ENCODE measurements around the gene PCNX1.
A peak's percentile ranks its signal among the peaks of the same experiment; 100 is the strongest.

PCNX1 gene

DNA sequence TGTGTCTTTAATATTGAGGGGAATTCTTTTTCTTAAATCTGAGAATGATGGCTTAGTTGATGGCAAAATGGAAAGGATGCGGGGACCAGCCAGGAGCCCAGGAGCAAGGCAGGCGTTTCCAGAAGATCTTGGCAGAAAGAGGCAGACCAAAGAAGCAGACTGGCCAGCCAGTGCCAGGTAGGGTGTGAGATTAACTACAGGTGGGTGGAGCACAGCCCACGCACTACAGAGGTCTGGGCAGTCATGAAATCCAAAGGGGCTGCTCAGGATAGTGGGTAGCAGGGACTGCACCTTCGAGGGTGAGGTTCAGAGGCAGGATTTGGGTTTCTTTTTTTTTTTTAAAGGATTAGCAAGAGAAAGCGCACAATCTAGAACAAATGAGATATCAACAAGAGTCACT, 17.7 kb upstream of the PCNX1 start:
- no peak for DNase-seq

DNA sequence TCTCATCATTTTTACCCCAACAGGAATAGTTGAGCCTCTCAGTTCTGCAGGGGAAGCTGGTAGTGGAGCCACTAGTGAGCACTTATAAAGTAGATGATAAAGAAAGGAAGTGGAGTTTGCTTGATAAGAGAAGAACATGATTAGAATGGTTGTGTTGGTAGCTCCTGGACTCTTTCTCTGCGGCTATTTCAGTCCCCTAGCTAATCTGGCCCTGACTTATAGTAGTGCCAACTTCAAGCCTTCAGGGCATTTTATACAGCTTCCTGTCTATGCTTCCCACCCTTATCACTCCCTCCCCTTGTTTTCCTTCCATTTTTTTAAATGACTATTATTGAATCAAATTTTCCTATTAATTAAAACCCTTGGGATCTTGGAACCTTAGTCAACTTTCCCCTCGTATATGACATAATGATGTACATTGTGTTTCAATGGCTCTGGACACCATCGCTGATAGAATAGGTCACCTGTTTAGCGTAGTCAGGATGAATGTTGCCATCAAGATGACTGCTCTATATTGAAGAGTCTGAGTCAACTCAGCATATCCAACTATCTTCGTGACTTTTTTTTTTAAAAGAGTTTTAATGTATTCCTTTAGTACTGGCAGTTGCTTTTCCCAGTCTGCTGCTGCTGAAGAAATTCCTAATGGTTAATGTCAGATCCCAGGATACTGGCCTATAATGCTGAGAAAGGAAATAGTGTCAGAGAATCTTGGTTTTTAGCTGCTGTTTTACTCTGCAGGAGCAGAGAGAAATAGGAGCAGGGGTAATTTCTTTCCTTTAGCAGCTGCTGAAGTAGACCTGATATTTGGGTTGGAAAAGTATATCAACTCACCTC, 16.2 kb upstream of the PCNX1 start:
- DNase-seq = no peak

DNA sequence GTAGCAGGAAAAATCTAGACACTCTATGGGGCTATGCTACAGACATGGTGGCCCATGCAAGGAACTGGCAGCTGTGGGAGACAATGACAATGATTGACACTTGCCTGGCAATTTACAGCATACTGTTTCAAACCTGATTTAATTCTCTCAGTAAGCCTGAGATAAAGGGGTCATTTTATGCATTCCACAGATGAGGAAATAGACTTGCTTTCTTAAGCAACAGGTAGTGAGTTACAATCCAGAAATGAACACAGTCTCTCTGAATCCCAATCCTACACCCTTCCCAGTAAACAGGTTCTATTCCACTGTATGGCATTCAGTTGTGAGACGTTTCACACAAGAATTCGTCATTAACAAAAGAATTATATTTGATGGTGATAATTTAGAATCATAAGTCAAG, 15.5 kb upstream of the PCNX1 start:
- DNase-seq = no peak

DNA sequence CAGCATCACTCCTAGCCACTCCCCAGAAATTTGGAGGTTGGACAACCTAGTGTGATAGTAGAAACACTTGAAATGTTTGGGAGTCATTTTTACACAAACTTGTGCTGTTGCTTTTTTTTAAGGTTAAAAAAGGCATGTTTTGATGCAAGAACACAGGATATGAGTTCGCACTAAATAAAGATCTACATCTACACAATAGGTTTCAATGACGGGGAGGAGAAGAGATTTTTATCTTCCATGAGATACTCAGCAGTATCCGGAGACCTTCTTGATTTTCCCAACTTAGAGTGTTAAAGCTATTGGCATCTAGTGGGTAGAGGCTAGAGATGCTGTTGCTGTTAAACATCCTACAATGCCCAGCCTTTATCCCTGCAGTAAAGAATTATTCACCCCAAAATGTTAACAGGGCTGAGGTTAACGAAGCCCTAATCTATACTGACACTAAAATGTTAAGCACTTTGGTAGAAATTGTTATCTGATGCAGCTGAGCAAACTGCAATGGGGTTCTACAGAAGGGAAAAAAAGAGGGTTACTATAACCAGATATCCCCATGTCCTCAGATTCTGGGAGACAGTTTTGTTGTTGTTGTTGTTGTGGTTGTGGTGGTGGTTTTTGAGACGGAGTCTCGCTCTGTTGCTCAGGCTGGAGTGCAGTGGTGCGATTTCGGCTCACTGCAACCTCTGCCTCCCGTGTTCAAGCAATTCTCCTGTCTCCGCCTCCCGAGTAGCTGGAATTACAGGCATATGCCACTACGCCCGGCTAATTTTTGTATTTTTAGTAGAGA, 14.0 kb upstream of the PCNX1 start:
- no peak for DNase-seq

DNA sequence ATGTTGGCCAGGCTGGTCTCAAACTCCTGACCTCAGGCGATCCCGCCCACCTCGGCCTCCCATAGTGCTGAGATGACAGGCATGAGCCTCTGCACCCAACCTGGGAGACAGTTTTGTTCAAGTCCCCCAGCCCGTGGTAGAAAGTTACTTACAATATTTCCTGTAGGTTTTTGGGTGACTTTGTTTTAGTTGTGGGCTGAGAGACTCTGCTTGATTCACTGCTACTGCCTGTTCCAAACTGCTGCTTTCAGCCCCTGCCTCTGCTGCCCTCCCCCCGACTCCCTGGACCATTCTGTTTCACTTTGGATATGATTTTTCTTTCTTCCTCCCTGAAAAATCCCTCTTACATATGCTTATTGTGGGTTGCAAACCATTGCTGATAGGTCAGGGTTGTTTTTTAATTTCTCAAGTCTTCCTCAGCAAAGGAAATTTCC, 13.4 kb upstream of the PCNX1 start:
- DNase-seq = no peak

DNA sequence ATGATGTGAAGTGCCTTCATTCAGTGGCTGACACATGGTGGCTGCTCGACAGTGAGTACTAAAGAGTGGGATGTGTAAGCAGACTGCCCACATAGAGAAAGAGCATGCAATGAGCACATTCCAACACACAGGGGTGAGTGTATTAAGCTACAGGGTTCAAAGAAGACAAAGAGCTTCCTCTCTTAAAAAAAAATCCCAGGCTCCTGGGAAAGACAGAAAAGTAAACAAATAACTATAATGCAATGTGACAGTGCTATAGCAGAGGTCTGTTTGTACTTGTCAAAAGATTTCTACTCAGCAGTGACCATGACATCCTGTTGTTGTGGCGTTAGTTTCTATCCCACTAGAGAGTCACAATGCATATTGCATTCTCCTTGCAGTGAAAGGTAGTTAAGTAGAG, 12.4 kb upstream of the PCNX1 start:
- no peak for DNase-seq

DNA sequence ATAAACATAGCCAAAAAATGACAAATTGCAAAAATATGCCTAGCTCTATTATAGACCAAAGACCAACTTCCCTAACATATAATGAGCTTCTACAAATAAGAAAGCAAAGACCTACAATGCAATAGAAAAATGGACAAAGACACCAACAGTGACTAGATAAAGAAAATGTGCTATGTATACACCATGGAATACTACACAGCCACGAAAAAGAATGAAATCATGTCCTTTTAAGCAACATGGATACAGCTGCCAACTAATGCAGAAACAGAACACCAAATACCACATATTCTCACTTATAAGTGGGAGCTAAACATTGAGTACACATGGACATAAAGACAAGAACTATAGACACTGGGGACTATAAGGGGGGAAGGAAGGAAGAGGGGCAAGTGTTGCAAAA, 10.9 kb upstream of the PCNX1 start:
- DNase-seq = no peak

DNA sequence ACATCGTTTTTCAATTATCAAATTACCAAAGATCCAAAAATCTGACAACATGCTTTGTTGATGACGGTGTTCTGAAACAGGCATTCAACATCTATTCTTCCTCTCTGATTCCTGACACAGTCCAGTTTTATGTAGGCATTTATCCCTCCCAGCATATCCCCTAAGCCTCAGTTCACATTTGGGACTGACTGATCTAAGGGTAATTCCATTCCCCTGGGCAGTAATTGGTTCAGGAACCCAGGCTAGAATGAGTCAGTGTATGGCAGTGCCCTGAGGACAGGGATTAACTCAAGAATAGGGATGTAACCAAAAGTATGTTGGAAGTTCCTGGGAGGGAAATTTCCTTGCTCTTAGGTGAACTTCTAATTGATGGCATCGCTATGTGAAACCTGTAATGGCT, 10.3 kb upstream of the PCNX1 start:
- no peak for DNase-seq

DNA sequence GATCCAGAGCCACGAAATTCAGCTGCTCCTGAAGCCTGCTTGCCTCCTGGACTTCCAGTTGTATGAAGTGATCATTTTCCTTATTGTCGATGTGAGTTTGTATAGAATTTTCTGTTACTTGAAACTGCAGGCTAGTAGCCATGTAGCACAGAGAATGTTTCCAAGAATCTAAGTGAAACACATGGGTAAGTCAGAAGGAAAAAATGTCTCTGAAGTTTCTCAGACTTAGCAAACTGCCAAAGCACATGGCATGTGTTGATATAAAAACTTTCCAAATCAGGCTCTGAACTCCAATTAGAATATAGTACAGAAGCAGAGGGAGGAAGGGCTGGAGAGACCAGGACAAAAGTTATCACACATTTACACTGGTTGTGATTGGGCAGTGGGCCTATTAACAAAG, 9.8 kb upstream of the PCNX1 start:
- no peak for DNase-seq

DNA sequence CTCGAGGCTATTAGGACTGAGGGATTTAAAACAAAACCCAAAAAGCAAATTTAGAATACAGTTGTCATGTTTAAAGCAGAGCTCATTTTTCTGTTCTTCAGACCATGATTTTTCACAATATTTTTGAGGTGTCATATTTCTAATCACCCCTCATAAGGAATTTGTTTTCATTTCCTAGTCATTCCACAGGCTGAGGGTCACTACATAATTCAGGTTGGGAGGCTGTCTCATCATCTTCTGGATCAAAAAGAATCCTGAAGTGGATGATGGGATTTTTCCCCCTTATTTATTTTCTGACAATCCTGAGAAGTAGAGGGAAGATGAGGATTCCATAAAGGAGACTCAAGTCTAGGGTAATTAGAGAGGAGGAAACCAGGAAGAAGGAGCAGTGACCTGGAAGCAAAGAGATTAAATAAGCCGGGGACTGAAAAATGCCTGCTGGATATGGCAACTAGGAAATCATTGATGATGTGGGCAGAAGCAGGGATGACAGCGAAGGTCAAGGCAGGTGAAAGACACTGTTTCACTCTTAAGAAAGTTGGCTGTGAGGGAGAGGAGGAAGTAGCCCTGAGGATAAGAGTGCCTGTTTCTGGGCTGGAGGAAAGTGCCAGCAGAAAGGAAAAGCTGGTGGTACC, 9.0 kb upstream of the PCNX1 start:
- DNase-seq = no peak

DNA sequence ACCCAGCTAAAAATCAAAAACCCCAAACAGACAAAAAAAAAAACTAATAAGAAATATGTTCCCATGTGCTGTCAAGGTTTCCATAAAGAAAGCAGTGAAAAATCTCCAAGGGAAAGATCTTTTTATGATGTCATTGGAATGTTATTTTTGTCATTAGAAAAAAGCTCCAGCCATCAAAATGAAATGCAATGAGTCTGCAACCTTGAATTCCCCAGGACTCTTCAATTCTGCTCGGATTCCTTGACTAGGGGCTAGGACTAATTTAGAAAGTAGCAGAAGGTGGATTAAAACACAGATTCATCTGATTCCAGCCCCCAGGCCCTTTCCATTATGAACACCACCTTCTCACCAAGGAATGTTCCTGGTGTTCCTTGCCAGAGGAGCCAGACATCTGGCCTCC, 6.0 kb upstream of the PCNX1 start:
- DNase-seq = no peak

DNA sequence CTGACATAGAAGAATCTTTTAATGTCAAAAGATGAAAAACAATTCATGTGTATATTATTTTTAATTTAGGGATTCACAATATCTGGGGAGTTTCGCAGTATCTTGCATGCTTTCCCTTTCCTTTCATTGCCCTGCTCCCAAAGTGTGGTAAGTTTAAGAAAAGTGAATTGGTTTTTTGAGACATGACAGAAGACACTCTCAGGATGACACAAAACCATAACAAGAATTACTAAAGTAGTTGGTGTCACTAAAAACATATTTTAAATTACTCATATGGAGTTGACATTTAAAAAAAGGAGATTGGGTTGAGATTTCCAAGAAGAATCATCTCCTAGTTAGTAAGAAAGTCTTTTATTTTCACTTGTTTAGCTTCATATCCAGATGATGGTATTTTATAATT, 5.1 kb upstream of the PCNX1 start:
- DNase-seq = no peak

DNA sequence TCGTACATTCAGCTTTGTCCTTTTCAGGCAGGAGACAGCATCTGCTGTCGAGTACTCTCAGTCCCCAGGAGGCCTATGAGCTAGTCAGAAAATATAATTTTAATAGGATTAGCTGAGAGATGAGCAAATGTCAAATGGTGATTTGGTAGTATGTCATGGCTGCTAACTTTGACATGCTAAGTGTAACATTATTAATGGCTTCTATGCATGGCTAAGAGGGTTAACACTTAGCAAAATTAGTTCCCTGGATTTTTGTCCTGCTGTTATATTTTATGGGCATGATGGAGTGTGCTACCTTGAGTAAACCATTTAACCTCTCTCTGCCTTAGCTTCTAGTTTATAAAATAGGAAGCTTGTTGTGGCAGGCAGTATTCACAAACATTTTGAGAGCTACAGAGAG, 2.9 kb upstream of the PCNX1 start:
- no peak for DNase-seq

DNA sequence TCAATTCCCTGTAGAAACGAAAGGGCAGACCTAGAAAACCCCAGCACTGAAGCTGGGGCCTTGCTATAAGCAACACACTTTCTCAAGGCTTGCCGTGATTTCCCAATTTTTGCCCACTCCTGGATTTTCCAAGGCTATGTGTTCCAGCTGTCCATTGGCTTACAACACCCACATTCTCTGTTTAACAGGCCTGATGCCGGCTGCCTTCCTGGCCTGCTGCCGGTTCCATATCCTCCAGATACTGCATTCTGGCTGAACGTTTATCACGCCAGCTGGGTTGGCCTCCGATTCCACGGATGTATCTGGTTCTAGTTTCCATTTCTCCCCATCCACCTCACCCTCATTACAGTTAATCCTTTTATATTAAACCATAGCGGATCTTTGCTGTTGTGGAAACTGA, 2.0 kb upstream of the PCNX1 start:
- no peak for DNase-seq

DNA sequence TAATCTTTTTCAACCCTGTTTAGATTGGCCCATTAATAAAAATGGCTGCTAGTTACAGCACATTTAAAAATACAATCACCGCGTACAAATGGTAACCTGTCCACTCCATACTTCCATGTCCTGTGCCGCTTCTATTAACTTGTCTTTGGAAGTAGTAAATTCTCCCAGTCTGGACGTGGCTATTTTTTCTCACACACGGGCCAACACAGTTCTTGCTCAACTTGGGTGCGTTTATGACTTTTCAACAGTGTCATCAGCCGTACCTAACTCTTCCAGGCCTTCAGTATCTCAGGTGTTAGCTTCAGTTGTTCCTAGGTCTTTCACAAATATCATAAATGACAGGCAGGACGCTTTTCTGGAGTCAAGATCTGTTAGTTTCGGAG, 475 bp upstream of the PCNX1 start:
- no peak for DNase-seq

DNA sequence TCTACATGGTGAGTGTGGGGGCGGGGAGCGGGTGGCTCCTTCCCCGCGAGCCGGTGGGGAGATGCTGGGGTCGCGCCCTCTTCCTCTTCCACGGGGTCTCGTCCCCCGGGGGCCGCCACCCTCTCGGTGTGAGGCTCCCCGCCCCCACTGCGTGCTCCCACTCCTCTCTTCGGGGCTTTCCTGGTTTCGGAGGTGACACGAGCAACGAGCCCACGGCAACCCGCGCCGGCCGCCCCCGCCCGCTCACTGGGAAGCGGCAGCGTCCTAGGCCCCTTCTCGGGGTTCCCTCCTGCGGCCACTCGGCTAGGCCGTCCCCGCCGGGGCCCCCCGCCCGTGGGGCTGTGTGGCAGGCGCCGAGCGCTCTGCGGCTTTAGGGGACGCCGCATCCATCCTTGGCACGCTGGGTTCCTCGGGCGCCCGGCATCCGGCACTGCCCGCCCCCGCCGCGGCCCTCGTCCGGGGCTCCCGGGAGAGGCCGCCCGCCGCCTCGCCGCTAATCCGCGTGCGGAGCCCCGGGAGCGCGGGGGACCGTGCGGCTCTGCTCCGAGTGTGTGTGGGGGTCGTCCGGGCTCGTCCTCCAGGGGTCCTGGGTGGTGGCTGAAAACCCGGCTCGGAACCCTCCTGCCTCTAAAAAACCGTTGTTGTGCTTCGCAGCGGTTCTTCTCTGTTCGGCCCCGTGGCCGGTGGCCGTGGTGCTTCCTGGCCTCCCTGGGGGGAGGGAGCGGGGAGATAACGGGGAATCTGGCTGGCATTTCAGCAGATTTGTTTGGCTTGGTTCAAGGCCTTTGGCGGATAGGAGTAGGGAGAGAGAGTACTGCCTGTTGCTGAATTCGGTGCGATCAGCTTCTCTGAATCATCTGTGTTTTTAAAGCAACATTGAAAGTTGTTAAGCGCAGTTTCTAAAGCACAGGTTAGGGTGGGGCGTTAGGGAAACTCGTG, 1.0 kb downstream of the PCNX1 start:
- peak; percentile 52 for DNase-seq

DNA sequence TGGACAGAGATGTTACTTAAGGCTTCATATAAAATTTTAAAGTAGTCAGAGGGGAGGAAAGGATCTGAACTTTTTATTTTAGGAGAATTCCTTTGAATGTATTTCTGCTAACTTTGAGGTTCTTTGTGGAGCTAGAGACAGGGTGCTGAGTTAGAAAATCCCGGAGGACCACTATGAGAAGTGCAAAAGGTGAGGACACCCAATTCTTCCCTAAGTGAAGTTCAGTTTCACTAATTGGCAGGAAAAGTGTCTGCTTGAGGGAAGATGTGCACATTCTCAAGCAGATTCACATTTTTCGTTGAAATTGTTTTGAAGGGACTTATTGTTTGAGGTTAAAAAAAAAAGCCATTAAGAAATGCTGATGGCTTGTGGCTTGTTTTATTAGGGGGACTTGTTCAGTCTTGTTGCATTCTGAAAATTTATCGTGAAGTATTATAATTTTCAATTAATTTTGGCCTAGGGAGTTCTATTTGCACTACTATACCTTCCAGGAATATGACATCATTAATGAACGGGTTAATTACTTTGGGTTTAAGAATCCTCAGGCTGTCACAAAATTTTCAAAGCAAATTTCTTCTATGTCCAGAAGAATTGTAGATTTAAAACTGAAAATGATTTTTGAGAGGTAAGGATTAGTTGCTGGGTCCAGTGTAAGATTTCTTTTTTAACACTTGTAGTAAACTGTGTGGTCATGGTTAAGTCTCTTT, 1.8 kb downstream of the PCNX1 start:
- no peak for DNase-seq

DNA sequence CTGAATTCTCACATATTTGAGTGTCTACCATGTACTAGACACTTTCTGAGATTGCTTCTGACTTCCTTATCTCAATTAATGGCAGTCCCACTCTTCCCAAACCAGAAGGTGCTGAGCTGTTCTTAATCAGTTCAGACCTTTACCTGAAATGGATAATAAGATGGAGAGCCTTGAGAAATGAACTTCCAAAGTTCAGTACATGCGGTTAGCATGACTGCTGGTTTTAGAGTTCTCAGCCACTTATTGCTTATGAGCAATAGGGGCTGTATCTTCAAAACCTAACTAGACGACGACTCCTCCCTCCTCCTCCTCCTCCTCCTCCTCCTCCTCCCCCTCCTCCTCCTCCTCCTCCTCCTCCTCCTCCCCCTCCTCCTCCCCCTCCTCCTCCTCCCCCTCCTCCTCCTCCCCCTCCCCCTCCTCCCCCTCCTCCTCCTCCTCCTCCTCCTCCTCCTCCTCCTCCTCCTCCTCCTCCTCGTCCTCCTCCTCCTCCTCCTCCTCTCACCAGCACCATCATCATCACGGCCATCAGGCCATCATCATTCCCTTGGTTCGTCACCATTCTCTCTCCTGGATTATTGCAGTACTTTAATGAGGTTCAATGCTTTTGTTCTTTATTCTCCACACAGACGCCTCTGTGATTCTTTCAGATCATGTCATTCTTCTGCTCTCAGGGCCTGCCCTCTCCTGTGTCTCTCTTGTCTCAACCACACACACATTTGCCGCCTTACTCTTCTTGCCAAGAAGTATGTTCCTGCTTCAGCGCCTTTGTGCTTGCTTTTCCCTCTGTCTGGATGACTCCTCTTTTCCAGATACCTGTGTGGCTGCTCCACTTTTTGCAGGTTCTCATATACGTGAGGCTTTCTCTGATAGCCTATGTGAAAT, 2.7 kb downstream of the PCNX1 start:
- no peak for DNase-seq

DNA sequence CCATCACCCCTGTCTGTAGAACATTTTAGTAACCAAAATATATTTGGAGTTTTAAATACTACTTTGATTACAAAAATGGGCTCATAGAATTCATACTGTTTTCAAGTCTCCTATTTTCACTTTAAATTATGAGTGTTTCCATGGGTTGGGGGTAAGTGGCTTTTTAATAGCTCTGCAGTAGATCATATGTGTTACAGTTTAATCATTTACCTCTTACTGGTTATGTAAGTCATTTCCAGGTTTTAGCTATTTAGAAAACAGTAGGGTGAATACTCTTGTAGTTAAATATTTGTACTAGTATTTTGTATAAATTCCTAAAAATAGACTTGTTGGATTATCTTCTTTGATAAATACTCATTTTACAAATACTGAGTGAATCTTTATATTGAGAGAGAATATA, 8.2 kb downstream of the PCNX1 start:
- no peak for DNase-seq

DNA sequence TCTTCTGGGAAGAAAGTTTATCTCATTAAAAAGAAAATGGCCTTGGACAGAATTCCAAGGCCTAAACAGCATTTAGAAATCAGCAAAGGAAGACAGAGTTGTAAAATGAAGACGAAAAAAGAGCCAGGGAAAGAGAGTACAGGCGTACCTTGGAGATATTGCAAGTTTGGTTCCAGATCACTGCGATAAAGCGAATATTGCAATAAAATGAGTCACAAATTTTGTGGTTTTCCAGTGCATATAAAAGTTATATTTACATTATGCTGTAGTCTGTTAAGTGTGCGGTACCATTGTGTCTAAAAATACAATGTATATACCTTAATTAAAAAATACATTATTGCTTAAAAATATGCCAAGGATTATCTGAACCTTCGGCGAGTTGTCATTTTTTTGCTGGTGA, 9.0 kb downstream of the PCNX1 start:
- DNase-seq = no peak

DNA sequence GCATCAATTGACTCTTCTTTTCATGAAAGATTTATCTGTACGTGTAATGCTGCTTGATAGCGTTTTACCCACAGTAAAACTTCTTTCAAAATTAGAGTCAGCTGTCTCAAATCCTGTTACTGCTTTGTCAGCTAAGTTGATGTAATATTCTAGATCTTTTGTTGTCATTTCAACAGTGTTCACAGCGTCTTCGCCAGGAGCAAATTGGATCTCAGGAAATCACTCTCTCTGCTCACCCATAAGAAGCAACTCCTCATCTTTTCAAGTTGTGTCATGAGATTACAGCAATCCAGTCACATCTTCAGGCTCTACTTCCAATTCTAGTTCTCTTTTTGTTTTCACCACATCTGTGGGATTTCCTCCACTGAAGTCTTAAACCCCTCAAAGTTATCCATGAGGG, 9.5 kb downstream of the PCNX1 start:
- DNase-seq = no peak

Measured in activated gamma-delta T cell treated with Interleukin-2 at 50 U/mL for 16 hours (primary cell).